ENCODE data around the gene SRSF2.
"Not testable (repeated sequence)": the region's sequence is repeated elsewhere in the genome, so short reads cannot be mapped to it uniquely, and the experiment has no call there.

The SRSF2 gene

DNA sequence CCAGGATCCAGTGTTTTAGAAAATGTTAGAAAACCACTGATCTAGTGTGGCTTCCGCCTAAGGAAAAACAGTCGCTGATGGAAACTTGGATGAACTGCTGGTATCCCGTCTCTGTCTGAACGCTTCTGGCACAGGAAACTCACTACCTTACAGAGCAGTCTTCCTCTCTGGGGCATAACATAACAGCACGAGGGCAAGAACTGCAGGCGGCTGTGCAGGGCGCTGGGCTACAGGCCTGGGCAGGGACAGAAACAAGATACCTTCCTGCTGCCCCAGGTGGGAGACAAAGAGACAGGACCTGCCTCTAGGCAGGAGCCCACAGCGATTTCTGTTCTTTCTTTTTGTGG, 36.9 kb downstream of the SRSF2 start:
- no peak for DNase-seq

DNA sequence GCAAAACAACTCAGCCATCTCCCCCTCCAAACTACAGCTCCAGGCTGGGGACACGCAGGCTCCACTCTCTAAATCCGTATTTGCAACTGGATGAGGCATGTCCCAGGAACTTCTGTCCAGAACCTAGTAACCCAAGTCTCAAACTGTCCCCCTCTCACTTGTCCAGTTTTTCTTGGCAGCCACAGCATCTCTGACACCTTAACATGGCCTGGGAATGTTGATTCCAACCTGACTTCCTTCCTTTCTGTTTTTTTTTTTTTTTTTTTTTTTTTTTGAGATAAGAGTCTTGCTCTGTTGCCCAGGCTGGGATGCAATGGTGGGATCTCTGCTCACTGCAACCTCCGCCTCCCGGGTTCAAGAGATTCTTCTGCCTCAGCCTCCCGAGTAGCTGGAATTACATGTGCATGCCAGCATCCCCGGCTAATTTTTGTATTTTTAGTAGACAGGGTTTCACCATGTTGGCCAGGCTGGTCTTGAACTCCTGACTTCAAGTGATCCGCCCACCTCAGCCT, 38.6 kb downstream of the SRSF2 start:
- DNase-seq = not testable (repeated sequence)

DNA sequence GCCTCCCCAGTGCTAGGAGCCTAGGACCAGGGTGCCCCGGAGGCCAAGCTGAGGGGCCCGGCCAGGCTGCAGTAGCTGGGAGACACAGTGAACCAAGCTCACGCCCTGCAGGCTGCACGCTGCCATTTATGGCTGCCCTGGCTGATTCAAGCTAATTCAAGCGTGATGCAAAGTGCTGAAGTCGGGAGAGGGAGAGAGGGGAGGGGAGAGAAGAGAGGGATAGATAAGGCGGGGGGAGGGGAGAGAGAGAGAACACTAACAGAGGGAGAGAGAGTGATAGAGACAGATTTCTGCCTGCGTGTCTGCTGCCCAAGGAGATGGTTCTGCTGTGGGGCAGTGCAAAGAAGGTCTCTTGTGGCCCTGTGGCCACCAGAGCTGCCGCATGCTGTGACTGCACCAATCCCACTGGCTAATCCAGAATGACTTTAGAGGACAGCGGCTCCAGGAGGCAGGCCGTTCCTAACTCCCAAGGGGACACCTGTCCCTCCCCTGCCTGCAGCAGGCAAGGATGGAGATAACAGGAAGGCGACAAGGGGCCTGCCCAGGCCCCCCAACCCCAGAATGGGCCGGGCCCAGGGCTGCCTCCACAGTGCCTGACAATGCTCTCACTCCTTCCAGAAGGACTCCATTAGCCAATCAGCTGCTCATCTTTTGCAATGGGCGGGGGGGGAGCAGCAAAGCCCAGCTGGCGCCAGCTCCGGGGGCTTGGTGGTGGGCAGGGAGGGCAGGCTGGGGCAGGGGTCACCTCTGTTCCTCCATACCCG, 39.2 kb downstream of the SRSF2 start:
- DNase-seq = no peak

DNA sequence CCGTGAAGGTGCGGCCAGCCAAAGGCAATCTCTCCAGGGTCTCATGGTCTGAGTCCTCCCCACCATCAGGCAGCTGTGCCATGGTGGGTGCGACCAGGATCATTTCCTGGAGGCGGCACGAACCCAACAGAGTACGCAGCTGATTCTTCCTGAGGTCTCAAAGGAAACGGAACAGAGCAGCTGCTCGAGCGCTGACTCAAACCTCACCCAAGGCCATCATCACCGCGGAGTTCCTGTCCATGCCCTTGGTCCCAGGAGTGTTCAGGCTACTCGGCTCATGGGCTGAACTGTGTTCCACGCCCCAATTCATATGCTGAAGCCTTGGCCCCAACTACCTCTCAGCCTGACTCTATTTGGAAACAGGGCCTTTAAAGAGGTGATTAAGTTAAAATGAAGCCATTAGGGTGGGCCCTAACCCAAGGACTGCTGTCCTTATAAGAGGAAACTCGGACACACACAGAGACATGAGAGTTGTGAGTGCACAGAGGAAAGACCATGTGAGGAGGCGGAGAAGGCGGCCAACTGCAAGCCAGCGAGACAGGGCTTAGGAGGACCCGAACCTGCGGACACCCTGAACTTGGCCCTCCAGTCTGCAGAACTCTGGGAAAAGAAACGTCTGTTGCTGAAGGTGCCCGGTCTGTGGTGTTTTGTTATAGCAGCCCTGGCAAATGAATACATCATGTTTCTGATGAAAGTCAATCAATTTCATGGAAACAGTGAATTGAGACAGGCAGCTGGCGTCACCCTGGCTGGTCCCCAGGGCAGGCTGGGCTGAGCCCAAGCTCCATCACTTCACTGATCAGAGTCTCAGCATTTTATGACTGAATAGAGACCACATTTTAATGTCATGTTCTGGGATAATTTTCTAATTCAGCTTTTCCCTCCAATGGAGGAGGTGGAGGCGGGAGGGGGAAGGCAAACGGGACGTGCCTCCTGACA, 40.1 kb downstream of the SRSF2 start:
- DNase-seq = no peak

DNA sequence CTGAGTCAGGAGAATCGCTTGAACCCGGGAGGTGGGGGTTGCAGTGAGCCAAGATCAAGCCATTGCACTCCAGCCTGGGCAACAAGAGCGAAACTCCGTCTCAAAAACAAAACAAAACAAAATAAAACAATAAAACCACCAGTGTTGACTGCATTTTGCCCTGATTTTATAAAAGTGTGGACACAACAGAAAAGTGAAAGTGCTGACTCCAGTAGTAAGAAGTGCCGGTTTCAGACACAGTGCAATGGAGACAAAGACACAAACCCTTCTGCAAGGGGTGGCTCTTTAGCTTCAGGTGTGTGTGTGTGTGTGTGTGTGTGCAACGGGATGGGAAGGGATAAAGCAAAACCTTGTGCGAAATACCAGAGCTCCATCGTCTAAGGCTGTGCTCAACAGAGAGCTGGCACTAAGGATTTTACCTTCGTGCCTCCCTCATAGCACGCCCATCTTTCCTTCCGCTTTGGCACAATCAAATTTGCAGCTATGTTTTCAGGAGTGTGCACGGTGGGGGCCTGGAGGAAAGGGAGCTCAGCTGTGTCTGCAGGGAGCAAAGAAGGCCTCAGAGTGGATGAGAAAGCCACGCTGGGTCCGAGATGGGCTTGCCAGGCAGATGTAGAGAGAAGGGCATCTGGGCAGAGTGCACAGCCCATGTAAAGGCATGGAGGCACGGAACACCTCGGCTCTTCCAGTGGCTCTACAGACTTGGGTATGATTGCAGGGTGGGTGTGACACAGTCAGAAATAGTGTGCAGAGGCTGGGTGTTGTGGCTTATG, 41.9 kb downstream of the SRSF2 start:
- no peak for DNase-seq

DNA sequence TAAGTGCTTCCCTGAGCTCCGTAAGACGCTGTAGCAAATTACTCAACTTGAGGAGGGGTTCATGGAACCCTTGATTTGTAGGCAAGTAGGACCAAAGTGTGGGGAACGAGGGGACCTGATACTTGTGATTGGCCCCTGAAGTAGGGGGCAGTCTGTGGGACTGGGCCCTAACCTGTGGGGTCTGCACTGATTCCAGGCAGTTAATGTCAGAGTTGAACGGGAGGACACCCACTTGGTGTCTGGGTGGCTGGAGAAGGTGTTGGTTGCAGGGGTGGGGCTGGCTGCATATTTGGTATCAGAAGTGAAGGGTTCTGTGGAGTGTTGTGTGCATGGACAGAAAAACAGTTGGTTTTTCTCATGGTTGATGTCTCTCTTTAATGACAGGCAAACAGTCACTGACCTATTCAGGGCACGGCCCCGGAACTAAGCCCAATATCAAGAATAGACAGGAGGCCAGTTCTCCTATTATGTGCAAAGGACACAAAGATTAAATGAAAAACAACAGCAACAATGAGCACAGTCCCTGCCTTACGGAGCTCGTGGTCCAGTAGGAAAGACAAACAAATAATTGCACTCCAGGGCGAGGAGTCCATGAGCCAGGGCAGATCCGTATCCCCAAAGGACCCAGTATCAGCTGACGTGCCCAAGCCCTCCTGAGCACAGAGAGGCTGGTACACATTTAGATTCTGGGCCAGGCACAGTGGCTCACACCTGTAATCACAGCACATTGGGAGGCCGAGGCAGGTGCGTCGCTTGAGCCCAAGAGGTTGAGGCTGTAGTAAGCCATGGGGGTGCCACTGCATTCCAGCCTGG, 45.5 kb downstream of the SRSF2 start:
- no peak for DNase-seq

DNA sequence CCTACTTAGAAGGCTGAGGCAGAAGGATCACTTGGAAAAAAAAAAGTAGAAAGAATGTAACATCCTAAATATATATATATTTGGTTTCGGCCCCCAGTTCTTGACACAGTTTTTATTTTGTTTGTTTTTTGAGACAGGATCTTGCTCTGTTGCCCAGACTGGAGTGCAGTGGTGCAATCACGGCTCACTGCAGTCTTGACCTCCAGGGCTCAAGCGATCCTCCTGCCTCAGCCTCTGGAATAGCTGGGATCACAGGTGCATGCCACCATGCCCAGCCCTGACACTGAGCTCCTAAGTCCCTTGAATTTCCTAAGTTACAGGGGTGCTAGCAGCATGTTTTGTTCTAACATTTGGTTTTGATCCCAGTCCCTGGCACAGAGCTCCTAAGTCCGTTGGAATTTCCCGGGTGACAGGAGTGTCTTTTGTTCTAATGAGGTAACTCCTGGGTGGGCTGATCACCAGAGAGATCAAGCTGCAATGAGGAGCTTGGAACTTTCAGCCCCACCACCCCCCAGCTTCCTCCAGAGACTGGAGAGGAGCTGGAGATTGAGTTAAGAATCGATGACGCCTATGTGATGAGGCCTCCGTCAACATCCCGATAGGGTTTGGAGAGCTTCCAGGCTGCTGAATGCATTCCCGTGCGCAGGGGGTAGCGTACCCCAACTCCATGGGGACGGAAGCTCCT, 46.4 kb downstream of the SRSF2 start:
- no peak for DNase-seq

DNA sequence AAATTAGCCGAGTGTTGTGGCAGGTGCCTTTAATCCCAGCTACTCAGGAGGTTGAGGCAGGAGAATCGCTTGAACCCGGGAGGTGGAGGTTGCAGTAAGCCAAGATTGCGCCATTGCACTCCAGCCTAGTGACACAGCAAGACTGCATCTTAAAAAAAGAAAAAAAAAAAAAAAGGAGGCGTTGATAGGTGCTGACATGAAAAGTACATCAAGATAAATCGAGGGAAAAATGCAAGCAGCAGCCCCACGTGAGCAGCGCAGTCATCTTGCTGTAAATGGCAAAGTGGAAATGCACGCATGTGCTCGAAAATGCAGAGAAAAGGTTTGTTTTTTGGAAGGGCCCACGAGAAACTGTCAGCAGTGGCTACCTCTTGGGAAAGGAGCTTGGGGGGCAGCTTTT, 47.3 kb downstream of the SRSF2 start:
- no peak for DNase-seq

DNA sequence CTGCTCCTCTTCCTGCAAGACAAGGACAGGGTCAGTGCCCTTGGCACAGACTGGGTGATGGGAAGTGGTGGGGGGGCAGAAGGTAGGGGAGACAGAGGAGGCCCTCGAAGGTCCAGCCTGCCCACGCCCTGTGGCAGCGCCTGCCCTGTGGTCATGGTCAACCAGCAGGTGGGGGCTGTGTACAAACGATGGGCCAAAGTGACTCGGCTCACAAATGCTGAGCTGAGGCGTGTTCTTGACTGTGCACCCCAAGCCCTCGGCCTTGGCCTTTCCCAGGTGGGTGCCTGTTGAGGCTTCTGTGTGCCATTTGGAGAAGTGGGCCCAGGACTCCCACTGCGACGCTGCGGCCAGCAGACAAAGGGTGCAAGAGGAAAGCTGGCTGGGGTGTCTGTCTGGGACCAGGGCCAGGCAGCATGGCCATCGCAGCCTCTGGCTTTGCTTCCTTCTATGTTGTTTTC, 48.9 kb downstream of the SRSF2 start:
- no peak for DNase-seq

DNA sequence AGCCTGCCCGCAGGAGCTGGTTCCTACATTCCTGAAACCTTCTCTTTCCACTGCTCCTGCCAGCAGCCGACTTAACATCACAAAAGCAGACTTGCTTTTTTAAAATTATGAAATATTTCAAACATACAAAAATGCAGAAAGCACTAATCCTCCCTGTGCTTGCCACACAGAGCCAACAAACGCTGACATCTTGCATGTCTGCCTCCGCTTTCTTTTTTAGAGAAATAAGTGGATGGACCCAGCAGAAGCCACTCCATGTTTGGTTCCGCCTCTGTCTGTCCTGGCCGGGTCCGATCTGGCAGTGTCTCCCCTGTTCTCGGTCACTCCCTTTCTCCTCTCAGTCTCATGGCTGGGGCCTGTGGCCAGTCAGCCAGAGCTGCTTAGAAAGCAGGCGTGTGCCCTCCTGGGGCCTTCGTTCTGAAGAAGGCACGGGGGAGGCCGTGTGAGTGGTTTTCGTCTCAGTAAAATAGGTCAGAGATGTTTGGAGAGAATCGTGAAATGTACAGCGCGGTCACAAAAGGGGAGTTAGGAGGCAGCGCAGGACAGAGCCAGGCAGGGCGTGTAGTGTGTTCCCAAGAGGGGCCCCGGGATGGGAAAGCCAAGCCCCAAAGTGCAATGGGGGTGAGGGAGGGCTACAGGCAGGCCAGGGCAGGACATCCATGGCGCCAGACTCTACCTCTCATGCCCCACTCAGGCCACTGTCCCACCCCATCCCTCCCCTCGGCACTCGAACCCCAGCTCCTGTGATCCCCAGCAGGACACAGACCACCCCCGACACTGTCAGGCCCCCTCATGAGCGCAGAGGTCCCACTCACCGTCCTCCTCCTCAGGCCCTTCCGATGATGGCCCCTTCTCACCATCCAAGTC, 49.6 kb downstream of the SRSF2 start:
- no peak for DNase-seq

DNA sequence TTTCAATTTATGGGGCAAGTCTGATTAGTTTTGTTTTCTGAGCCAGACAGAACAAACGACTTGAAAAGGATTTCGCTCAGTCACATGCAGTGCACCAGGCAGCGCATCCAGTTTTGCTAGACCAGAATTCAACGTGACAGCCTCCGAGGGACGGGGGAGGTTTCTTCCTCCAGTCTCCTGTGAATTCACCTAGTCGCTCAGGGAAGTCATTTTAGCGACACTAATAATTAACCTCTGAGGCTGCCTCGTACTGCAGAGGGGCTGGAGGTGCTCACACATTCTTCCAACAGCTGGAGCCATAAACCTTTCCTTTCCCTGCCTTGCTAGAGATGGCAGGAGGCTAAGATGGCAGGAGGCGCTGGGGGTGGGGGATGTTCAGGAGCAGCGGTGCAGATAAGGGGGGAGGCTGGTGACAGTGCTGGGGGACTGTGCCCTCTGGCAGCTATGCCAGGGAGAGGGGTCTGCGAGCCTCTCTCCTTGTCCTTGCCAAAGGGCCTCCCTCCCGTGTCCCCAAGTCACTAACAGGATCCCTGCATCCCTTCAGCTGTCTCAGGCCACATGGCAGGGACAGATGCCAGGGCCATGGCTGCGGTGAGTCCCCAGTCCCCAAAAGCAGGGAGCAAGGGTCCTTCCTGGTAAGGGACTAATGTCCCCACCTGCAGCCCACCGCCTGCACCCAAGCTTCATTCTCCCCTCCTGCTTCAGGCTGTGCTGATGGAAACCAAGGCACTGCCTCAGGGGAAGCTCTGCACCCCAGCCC, 50.4 kb downstream of the SRSF2 start:
- DNase-seq = no peak

DNA sequence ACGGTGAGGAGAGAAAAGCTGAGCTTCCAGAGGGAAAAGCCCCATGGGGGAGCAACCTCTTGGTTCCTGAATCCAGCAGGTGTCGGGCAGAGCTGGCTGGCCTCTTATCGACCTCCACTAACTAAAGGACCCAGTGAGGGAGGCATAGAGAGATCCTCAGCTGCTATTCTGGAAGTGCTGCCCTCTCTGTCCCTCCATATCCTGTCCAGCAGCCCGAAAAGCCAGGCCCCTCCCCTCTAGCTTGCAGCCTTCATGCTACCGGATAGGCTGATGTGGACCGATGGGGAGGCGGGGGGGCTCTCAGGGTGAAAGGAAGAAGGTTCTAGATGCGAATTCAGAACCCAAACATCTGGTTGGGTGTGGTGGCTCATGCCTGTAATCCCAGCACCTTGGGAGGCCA, 51.3 kb downstream of the SRSF2 start:
- DNase-seq = no peak

DNA sequence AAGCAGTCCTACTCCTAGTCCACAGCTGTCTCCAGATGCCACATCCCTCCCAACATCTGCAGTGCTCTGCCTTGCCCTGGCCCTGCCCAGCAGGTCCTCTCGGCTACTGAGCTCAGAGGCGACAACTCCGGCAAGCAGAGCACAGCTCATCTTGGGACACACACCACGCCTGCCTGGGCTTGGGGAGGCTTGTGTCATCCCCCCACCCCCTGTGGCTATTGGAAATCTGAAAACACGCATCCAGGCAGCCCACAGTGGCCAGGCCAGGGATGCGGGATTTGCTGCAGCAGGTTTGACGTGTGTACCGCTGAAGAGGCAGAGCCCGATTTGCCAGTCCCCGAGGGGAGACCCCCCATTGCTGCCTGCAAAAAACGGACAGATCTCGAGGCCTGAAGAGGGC, 51.8 kb downstream of the SRSF2 start:
- no peak for DNase-seq

DNA sequence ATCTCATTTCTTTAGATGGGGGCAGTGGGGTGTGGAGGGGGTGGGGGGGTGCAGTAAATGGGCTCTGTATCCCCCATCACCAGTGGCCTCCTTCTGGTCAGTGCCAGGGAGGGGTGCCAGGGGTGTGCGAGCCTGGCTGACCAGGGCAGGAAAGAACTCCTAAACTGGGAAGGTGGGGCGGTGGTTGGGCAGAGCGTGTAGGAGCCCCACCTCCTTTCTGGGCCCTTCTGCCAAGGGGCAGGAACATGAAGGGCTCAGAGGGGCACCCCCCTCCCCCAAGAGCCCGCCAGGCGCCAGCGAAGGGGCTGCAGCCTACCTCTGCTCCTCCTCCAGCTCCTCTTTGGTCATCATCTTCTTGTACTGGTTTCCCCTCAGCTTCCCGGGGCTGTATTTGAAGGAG, 52.4 kb downstream of the SRSF2 start:
- no peak for DNase-seq
